Tibial nerve (tissue), 3 donors: Measurements from ENCODE around the gene TNMD.

ENCODE experiments used
- POLR2A ChIP-seq, 2 donors: fragments of 450-650 bp; IDR thresholded peaks; one replicate each; pipeline ENCODE4 v1.6.1; 2017; ENCODE audit warnings: antibody characterized with exemption in 2 of 2, mild to moderate bottlenecking in 2 of 2, moderate library complexity in 2 of 2
- TF ChIP-seq, protein P1 (sequence below), 5 experiments: fragments of 200-600 bp in 3 of 5; fragments of 450-650 bp in 2 of 5; sonication (generic) in 3 of 5; IDR thresholded peaks; one replicate each; pipeline ENCODE4 v1.5.1; 2016 to 2019; ENCODE audit warnings: antibody characterized with exemption in 5 of 5, mild to moderate bottlenecking in 3 of 5, moderate library complexity in 2 of 5

DNA sequence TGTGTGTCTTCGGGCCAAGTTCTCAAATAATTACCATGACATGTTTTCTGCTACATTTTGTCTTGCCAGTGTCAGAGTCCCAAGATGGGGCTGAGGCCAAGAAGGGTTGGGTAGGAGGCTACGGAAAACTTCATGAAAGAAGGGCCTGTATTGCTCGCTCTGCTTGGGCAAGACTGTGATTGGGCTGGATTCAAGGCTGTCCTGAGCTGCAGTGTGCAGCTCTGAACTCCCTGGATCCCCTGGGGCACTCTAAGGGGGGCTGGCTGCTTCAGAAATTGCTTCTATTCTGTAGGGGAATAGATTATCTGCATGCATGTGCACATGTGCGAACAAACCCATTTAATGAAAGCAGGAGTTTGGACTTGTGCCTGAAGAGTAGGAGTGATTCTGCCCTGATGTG lies 38.3 kb downstream of the TNMD start:
- TF ChIP-seq, protein P1, sequence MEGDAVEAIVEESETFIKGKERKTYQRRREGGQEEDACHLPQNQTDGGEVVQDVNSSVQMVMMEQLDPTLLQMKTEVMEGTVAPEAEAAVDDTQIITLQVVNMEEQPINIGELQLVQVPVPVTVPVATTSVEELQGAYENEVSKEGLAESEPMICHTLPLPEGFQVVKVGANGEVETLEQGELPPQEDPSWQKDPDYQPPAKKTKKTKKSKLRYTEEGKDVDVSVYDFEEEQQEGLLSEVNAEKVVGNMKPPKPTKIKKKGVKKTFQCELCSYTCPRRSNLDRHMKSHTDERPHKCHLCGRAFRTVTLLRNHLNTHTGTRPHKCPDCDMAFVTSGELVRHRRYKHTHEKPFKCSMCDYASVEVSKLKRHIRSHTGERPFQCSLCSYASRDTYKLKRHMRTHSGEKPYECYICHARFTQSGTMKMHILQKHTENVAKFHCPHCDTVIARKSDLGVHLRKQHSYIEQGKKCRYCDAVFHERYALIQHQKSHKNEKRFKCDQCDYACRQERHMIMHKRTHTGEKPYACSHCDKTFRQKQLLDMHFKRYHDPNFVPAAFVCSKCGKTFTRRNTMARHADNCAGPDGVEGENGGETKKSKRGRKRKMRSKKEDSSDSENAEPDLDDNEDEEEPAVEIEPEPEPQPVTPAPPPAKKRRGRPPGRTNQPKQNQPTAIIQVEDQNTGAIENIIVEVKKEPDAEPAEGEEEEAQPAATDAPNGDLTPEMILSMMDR (IDR thresholded peaks at IDR 0.05), result no peak
- no peak for TF ChIP-seq POLR2A (IDR thresholded peaks at IDR 0.05)
